Stomach (tissue), 4 donors: ENCODE results near the gene DTNBP1.

Source experiments
- POLR2A ChIP-seq, 4 donors: fragments of 450-650 bp; IDR thresholded peaks; one replicate each; pipeline ENCODE4 v1.6.1; 2016; ENCODE audit warnings: antibody characterized with exemption in 4 of 4, control low read depth in 2 of 4, mild to moderate bottlenecking in 1 of 4, moderate library complexity in 1 of 4
- POLR2AphosphoS5 ChIP-seq, 3 donors: sonication (generic); formaldehyde crosslinking; IDR thresholded peaks; one replicate each; pipeline ENCODE4 v1.6.1; 2016; ENCODE audit warnings: antibody characterized with exemption in 3 of 3
- TF ChIP-seq, protein P1 (sequence below), 7 experiments: fragments of 450-650 bp in 4 of 7; fragments of 200-600 bp in 3 of 7; sonication (generic) in 3 of 7; IDR thresholded peaks; one replicate each; pipeline ENCODE4 v1.5.1; 2016 to 2019; ENCODE audit warnings: antibody characterized with exemption in 7 of 7, control low read depth in 2 of 7, mild to moderate bottlenecking in 1 of 7

DNA sequence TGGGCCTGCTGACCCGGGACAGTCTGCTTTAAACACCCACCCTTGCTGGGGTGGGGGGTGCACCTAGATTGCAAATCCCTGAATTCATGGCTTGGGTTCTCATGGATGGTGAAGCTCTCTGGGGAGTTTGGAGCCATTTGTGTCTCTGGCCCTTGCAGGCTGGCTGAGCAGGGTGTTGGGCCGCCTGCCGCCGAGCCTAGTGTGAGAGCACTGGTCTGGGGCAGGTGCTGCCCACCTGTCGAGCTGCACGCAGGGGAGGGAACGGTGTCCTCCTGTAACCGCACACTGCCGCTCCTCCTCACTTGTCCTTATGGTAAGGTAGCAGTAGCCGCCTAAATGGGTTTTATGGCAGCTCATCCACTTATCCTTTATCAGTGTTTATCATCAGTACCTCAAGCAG is 143.9 kb downstream of the DTNBP1 start:
- TF ChIP-seq, protein P1, sequence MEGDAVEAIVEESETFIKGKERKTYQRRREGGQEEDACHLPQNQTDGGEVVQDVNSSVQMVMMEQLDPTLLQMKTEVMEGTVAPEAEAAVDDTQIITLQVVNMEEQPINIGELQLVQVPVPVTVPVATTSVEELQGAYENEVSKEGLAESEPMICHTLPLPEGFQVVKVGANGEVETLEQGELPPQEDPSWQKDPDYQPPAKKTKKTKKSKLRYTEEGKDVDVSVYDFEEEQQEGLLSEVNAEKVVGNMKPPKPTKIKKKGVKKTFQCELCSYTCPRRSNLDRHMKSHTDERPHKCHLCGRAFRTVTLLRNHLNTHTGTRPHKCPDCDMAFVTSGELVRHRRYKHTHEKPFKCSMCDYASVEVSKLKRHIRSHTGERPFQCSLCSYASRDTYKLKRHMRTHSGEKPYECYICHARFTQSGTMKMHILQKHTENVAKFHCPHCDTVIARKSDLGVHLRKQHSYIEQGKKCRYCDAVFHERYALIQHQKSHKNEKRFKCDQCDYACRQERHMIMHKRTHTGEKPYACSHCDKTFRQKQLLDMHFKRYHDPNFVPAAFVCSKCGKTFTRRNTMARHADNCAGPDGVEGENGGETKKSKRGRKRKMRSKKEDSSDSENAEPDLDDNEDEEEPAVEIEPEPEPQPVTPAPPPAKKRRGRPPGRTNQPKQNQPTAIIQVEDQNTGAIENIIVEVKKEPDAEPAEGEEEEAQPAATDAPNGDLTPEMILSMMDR (IDR thresholded peaks at IDR 0.05): no peak
- TF ChIP-seq POLR2AphosphoS5 (IDR thresholded peaks at IDR 0.05): no peak
- TF ChIP-seq POLR2A (IDR thresholded peaks at IDR 0.05): no peak
